ENCODE results near the gene PFKP.

DNA sequence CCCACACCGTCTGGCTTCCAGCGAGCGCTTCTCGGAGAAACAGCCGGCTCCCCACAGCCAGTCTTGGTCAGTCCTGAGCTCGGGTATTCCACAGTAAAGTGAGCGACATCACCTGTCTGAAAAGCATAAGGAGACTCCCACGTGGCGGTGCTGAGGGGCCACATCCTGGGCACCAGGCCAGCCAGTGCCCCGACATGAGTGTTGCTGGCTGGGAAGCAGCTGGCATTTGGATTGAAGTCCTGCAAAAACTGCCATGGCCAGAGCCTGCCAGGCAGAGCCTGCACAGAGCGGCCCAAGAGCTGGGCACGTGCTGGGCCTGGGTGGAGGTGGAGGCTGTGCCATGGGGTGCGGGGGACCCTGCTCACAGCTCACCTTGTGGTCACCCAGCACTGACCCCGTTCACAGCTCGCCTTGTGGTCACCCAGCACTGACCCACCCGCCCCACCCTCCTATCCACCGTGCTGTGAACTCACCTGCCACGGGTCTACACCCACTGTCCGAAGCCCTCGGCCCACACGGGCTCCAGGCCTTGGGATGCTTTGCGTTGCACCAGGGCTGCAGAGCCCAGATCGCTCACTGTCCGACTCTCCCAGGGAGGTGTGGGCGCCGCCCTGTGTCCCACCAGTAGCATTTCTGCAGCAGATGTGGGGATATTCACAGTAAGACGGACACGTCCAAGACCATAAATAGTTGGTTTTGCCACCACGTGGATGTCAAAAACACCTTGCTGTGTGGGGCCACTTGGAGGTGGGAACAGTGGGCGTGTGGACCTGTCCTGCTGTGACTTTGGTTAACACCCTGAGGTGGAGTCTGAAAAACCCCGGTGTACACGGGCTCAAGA, 56.4 kb downstream of the PFKP start:
- TF ChIP-seq, protein P1, sequence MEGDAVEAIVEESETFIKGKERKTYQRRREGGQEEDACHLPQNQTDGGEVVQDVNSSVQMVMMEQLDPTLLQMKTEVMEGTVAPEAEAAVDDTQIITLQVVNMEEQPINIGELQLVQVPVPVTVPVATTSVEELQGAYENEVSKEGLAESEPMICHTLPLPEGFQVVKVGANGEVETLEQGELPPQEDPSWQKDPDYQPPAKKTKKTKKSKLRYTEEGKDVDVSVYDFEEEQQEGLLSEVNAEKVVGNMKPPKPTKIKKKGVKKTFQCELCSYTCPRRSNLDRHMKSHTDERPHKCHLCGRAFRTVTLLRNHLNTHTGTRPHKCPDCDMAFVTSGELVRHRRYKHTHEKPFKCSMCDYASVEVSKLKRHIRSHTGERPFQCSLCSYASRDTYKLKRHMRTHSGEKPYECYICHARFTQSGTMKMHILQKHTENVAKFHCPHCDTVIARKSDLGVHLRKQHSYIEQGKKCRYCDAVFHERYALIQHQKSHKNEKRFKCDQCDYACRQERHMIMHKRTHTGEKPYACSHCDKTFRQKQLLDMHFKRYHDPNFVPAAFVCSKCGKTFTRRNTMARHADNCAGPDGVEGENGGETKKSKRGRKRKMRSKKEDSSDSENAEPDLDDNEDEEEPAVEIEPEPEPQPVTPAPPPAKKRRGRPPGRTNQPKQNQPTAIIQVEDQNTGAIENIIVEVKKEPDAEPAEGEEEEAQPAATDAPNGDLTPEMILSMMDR (IDR thresholded peaks at IDR 0.05; ENCODE audit: insufficient read depth, low read length): no peak
- TF ChIP-seq SPI1 (IDR thresholded peaks at IDR 0.05; ENCODE audit: borderline replicate concordance, low read depth): no peak

All from HL-60 (cell line).